SK-N-MC (cell line): ENCODE measurements around the gene CD244.

Experiments
- DNase-seq: peaks from one replicate; pipeline ENCODE4 v3.0.0-alpha.2; 2011; ENCODE audit warnings: low read depth, low spot score
- H3K27ac ChIP-seq: fragments of 200-600 bp; sonication (generic); 2 replicates; pipeline ENCODE4 v1.5.1; 2016; ENCODE audit warnings: mixed run types
- H3K36me3 ChIP-seq: fragments of 200-600 bp; sonication (generic); 2 replicates; pipeline ENCODE4 v1.6.1; 2017; ENCODE audit warnings: antibody characterized with exemption, low read length, mixed read lengths; ENCODE audit not compliant: insufficient read depth
- H3K4me3 ChIP-seq: fragments of 200-600 bp; sonication (generic); 2 replicates; pipeline ENCODE4 v1.5.1; 2016
- H3K9ac ChIP-seq: fragments of 200-600 bp; sonication (generic); 2 replicates; pipeline ENCODE4 v1.8.0; 2017; ENCODE audit warnings: mixed run types, mixed read lengths; ENCODE audit not compliant: insufficient read length
- H3K9me3 ChIP-seq: fragments of 200-600 bp; sonication (generic); 2 replicates; pipeline ENCODE4 v1.6.1; 2017; ENCODE audit warnings: low read depth, mild to moderate bottlenecking, antibody characterized with exemption, low read length, moderate library complexity, mixed read lengths
- EZH2 ChIP-seq: fragments of 200-600 bp; sonication (generic); IDR thresholded peaks from one replicate; pipeline ENCODE4 v1.6.1; 2017; ENCODE audit warnings: antibody characterized with exemption
- FOXP2 ChIP-seq: optimal IDR thresholded peaks from 2 replicates; pipeline ENCODE3; 2011; ENCODE audit warnings: mild to moderate bottlenecking, moderate library complexity; ENCODE audit not compliant: insufficient read depth; ENCODE audit errors: extremely low read length, control extremely low read depth
- POLR2AphosphoS5 ChIP-seq: IDR thresholded peaks from 2 replicates; pipeline ENCODE4 v1.6.1; 2012; ENCODE audit warnings: mild to moderate bottlenecking, low read depth, low read length, borderline replicate concordance

The CD244 gene

GRCh38 chr1:160830321-160831153, 32.1 kb downstream of the CD244 start:
- no peak overlapping the region for H3K9ac ChIP-seq
- DNase-seq, result no peak
- TF ChIP-seq POLR2AphosphoS5 (no peak), EZH2 (no peak), FOXP2 (no peak)
- H3K4me3 ChIP-seq, result no peak overlapping the region
- H3K36me3 ChIP-seq, result no peaks in the 10 kb centered on the region
- H3K27ac ChIP-seq, result no peak overlapping the region
- H3K9me3 ChIP-seq, result no peaks in the 10 kb centered on the region

GRCh38 chr1:160829766-160830165, 32.9 kb downstream of the CD244 start:
- no peak for DNase-seq
- Histone ChIP-seq H3K27ac (no peak overlapping the region), H3K36me3 (no peaks in the 10 kb centered on the region), H3K9ac (no peak overlapping the region), H3K9me3 (no peaks in the 10 kb centered on the region), H3K4me3 (no peak overlapping the region)
- no peak for TF ChIP-seq POLR2AphosphoS5
- no peak for TF ChIP-seq EZH2
- no peak for TF ChIP-seq FOXP2

DNA sequence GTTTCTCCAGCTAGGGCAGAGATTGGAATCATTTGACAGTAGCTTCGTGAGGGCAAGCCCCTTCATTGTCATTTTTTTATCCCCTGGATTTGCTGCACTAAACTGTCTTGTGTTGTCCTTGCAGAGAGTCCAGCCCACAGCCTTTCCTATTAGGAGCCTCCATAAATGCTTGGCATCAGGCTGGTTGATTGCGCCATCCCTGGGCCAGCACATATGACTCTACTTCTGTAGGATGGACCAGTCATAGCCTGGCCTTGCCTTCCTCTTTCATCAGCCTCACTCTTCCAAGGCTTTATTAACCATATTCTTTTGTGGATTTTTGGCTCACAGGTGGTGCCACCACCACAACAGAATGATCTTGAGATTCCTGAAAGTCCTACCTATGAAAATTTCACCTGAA, 35.3 kb downstream of the CD244 start:
- Histone ChIP-seq H3K27ac (no peak overlapping the region), H3K4me3 (no peak overlapping the region), H3K36me3 (no peaks in the 10 kb centered on the region), H3K9me3 (no peaks in the 10 kb centered on the region), H3K9ac (no peak overlapping the region)
- DNase-seq, result no peak
- TF ChIP-seq POLR2AphosphoS5 (no peak), FOXP2 (no peak), EZH2 (no peak)

DNA sequence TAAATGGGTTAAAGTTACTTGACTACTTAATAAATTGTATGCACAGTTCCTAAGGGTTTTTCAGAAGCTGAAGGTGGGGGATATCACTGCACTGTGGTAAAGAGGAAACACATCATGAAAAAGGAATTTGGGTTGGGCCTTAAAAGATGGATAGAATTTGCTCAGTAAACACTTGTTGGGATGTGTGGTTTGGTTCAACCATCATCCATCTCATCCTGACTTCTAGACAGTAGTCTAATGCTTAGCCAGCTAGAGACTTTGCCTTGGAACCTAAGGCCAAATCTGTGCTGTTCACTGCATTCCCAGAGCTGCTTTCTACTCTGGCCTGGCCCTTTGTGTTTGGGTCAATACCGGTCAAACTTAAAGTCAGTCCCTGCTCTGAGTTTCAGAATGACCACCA, 36.1 kb downstream of the CD244 start:
- no peaks in the 10 kb centered on the region for H3K9me3 ChIP-seq
- no peak overlapping the region for H3K4me3 ChIP-seq
- H3K27ac ChIP-seq, result no peak overlapping the region
- no peak overlapping the region for H3K9ac ChIP-seq
- no peaks in the 10 kb centered on the region for H3K36me3 ChIP-seq
- TF ChIP-seq POLR2AphosphoS5 (no peak), EZH2 (no peak), FOXP2 (no peak)
- no peak for DNase-seq

- no peak for TF ChIP-seq FOXP2
- TF ChIP-seq POLR2AphosphoS5, result no peak
- TF ChIP-seq EZH2, result no peak
- Histone ChIP-seq H3K9ac (no peak overlapping the region), H3K4me3 (no peak overlapping the region), H3K9me3 (no peaks in the 10 kb centered on the region), H3K36me3 (no peaks in the 10 kb centered on the region), H3K27ac (no peak overlapping the region)
- DNase-seq, result no peak
Observed at GRCh38 chr1:160823296-160823695, 39.4 kb downstream of the CD244 start.

DNA sequence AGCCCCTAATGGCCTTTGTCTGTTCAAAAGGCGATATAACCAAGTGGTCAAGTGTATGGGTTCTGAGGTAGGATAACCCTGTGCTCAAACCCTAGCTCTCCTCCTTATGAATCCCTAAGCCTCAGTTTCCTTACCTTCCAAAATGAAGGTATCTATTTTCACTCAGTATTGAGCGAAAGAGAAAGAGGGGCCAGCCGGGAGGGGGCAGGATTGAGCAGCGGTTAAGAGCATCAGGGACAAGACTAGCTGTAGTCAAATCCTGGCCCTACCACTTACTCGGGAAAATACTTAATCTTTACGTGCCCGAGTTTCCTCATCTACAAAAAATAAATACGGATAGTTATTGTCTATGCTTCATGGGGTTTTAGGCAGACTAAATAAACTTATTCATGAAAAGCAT, 41.1 kb downstream of the CD244 start:
- DNase-seq, result no peak
- TF ChIP-seq FOXP2 (no peak), POLR2AphosphoS5 (no peak), EZH2 (no peak)
- Histone ChIP-seq H3K36me3 (no peaks in the 10 kb centered on the region), H3K27ac (no peak overlapping the region), H3K9ac (no peak overlapping the region), H3K4me3 (no peak overlapping the region), H3K9me3 (no peaks in the 10 kb centered on the region)

- Histone ChIP-seq H3K9ac (no peak overlapping the region), H3K4me3 (no peak overlapping the region), H3K36me3 (no peaks in the 10 kb centered on the region), H3K9me3 (no peaks in the 10 kb centered on the region), H3K27ac (no peak overlapping the region)
- TF ChIP-seq FOXP2, result no peak
- TF ChIP-seq POLR2AphosphoS5, result no peak
- no peak for TF ChIP-seq EZH2
- no peak for DNase-seq
Observed at GRCh38 chr1:160819186-160819585, 43.5 kb downstream of the CD244 start.

GRCh38 chr1:160818207-160818937, 44.3 kb downstream of the CD244 start:
- Histone ChIP-seq H3K36me3 (no peaks in the 10 kb centered on the region), H3K4me3 (no peak overlapping the region), H3K9ac (no peak overlapping the region), H3K9me3 (no peaks in the 10 kb centered on the region), H3K27ac (no peak overlapping the region)
- TF ChIP-seq EZH2 (no peak), FOXP2 (no peak), POLR2AphosphoS5 (no peak)
- DNase-seq, result no peak
